GM10266 (cell line): ENCODE results near the gene STAB2.

Experiments
- DNase-seq: peaks from one replicate; pipeline ENCODE4 v3.0.0; 2012; ENCODE audit errors: extremely low spot score
- TF ChIP-seq, protein P1 (sequence below): IDR thresholded peaks from 2 replicates; pipeline ENCODE4 v1.5.1; 2012; ENCODE audit warnings: mild to moderate bottlenecking, low read depth; ENCODE audit not compliant: control insufficient read depth, insufficient read depth; ENCODE audit errors: missing control alignments

The STAB2 gene

DNA sequence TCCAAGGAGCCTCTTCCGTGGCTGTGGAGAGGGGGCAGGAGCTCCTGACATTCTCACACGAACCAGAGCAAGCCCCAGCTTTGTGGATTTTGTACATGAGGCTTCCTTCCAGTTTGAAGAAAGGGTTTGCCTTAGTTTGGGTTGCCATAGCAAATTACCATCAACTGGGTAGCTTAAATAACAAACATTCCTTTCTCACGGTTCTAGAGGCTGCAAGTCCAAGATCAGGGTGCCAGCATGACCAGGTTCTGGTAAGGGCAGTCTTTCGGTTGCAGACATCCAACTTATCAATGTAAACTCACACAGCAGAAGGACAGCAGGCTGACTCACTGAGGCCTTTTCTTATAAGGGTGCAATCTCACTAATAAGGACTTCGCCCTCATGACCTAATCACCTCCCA, 25.9 kb upstream of the STAB2 start:
- DNase-seq, result no peak
- TF ChIP-seq, protein P1, sequence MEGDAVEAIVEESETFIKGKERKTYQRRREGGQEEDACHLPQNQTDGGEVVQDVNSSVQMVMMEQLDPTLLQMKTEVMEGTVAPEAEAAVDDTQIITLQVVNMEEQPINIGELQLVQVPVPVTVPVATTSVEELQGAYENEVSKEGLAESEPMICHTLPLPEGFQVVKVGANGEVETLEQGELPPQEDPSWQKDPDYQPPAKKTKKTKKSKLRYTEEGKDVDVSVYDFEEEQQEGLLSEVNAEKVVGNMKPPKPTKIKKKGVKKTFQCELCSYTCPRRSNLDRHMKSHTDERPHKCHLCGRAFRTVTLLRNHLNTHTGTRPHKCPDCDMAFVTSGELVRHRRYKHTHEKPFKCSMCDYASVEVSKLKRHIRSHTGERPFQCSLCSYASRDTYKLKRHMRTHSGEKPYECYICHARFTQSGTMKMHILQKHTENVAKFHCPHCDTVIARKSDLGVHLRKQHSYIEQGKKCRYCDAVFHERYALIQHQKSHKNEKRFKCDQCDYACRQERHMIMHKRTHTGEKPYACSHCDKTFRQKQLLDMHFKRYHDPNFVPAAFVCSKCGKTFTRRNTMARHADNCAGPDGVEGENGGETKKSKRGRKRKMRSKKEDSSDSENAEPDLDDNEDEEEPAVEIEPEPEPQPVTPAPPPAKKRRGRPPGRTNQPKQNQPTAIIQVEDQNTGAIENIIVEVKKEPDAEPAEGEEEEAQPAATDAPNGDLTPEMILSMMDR, result no peak

- TF ChIP-seq, protein P1, result no peak
- DNase-seq, result no peak
Observed at GRCh38 chr12:103566398-103566797, 20.7 kb upstream of the STAB2 start.

DNA sequence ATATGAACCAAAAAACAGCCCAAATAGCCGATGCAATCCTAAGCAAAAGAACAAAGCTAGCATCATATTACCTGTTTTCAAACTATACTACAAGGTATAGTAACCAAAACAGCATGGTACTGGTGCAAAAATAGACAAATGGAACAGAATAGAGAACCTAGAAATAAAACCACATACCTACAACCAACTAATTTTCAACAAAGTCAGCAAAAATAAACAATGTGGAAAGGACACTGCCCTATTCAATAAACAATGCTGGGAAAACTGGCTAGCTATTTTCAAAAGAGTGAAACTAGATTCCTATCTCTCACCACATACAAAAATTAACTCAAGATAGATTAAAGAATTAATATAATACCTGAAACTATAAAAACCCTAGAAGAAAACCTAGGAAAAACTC, 17.8 kb upstream of the STAB2 start:
- TF ChIP-seq, protein P1, result no peak
- DNase-seq, result no peak

DNA sequence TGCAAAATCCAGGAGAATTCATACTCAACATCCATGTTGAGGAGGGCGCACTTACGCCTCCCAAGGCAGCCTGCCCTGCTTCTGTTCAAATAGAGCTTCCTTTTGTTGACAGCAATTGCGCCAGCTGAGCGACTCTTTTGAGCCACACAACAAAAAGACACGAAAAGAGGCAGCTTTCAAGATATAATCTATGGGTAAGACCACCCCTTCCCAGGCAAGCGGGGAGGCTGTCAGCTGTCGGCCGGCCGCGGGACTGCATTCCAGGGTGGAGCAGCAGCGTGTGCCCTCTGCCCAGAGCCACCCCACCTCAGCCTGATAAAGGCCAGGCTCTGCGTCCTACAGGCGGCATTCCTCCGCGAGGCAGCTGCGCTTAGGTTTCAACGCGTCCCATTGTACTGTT, 15.8 kb upstream of the STAB2 start:
- no peak for DNase-seq
- TF ChIP-seq, protein P1, result no peak

DNA sequence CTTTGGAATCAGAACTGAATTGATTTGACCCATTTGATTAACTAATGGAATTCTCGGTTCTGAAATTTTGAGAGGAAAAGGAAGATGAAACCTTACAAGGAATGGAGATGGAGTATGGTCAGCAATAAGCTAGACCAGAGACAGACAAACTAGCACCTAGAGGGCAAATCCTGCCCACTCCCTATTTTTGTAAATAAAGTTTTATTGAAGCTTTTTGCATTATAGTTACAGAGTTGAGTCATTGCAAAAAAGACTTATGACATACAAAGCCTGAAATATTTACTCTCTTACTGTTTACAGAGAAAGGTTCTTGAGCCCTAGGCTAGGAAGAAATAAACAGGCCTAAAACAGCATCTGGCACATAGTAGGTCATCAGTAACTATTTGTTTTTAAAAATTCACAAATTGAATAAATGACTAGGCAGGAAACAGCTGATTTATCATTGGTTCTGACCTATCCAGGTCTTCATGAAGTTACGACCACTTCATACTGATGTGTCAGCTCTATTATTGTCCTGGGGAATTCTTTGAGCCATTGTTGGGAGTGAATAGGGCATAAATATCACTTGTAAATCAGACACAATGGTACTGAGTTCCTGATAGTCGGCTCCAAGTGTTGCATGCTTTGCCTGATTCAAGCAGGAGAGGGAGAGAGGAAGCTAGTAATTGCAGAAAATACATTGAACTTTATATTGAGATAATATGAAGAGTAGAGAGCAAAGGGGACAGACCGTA, 14.6 kb upstream of the STAB2 start:
- DNase-seq, result no peak

DNA sequence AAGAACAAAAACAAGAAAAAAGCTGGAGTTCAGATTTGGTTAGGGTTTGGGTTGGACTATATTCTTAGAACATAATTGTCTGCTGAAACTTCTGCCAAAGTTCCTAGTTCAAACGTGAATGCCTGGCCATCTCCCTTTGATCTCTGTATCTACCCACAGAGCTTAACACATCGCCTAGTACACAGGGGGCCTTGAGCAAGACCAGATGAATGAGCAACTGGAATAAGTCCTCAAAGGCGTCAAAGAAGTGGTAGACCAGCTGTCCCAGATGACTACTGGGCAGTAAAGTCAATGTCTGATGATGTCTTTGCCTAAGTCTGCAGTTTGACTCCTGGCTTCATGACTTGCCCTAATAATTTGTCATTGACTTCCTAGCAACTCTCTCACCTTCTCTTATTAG, 13.9 kb upstream of the STAB2 start:
- TF ChIP-seq, protein P1, result no peak
- DNase-seq, result no peak

More for the DNA sequence above, 14.6 kb upstream of the STAB2 start:
- TF ChIP-seq, protein P1, result no peak

DNA sequence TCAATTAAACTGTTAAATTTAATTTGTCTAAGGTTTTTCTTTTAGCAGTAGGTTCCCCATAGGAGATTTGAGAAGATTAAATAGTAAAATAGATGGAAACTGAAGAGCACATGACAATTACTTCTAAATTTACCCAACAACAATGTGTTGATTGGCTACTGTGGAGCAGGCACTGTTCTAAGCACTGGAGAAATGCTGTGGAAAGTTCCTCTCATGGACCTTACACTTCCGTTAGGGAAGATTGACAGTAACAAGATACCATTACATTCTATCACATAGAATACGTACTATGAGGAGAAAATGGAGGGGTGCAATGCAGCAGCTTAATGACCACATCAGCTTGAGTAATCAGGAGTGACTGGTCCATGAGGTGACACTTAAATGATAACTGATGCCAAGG, 8.1 kb upstream of the STAB2 start:
- TF ChIP-seq, protein P1, result no peak
- DNase-seq, result no peak
